ENCODE data around the gene DPEP1.

DNA sequence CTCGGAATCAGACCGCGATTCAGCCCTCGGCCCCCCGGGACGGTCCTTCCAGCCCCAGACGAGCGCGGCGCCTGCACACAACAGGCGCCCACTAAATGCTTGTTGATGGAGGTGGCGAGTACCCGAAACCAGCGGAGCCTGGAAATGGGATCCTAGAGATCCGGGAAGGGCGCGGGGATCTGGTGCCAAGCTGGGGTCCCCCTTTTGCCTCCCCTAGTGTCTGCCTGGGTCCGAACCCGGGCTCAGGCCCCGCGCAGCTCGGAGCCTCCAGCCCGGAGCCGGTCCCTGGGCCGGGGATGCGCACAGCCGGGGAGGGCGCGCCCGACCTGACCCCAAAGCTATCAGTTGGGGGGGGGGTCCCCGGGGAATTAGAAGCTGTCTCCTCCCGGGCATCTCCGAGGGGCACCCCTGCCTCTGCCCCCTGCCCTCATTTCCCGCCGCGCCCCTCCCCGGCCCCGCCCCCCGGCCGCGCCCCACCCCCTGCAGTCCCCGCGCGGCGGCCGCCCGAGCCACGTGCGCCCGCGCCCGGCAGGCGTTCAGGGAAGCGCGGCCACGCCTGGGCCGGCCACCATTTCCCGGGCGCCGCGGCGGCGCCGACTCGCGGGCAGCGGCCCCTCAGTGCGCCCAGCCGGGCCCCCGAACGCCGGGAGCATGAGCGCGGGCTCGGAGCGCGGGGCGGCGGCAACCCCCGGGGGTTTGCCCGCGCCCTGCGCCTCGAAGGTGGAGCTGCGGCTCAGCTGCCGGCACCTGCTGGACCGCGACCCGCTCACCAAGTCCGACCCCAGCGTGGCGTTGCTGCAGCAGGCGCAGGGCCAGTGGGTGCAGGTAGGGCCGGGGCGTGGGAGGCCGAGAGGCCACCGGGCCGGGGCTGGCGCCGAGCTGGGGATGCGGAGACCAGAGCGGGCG, 37.9 kb upstream of the DPEP1 start, which contains the start of gene CPNE7:
- no peak for TF ChIP-seq JUND (IDR thresholded peaks at IDR 0.05)
- TF ChIP-seq, protein P1, sequence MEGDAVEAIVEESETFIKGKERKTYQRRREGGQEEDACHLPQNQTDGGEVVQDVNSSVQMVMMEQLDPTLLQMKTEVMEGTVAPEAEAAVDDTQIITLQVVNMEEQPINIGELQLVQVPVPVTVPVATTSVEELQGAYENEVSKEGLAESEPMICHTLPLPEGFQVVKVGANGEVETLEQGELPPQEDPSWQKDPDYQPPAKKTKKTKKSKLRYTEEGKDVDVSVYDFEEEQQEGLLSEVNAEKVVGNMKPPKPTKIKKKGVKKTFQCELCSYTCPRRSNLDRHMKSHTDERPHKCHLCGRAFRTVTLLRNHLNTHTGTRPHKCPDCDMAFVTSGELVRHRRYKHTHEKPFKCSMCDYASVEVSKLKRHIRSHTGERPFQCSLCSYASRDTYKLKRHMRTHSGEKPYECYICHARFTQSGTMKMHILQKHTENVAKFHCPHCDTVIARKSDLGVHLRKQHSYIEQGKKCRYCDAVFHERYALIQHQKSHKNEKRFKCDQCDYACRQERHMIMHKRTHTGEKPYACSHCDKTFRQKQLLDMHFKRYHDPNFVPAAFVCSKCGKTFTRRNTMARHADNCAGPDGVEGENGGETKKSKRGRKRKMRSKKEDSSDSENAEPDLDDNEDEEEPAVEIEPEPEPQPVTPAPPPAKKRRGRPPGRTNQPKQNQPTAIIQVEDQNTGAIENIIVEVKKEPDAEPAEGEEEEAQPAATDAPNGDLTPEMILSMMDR (IDR thresholded peaks at IDR 0.05; ENCODE audit: low read depth, low read length, missing input control), result no peak
- TF ChIP-seq HNF4A (conservative IDR thresholded peaks at IDR 0.05), result no peak
- TF ChIP-seq EGR1 (IDR thresholded peaks at IDR 0.05; ENCODE audit: low read depth in 2 of 2), result no peak
- no peak for TF ChIP-seq RAD21 (IDR thresholded peaks at IDR 0.05)
- no peak for TF ChIP-seq YY1 (IDR thresholded peaks at IDR 0.05)
- TF ChIP-seq, protein P2, sequence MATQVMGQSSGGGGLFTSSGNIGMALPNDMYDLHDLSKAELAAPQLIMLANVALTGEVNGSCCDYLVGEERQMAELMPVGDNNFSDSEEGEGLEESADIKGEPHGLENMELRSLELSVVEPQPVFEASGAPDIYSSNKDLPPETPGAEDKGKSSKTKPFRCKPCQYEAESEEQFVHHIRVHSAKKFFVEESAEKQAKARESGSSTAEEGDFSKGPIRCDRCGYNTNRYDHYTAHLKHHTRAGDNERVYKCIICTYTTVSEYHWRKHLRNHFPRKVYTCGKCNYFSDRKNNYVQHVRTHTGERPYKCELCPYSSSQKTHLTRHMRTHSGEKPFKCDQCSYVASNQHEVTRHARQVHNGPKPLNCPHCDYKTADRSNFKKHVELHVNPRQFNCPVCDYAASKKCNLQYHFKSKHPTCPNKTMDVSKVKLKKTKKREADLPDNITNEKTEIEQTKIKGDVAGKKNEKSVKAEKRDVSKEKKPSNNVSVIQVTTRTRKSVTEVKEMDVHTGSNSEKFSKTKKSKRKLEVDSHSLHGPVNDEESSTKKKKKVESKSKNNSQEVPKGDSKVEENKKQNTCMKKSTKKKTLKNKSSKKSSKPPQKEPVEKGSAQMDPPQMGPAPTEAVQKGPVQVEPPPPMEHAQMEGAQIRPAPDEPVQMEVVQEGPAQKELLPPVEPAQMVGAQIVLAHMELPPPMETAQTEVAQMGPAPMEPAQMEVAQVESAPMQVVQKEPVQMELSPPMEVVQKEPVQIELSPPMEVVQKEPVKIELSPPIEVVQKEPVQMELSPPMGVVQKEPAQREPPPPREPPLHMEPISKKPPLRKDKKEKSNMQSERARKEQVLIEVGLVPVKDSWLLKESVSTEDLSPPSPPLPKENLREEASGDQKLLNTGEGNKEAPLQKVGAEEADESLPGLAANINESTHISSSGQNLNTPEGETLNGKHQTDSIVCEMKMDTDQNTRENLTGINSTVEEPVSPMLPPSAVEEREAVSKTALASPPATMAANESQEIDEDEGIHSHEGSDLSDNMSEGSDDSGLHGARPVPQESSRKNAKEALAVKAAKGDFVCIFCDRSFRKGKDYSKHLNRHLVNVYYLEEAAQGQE (IDR thresholded peaks at IDR 0.05), result no peak
- TF ChIP-seq, protein P3, sequence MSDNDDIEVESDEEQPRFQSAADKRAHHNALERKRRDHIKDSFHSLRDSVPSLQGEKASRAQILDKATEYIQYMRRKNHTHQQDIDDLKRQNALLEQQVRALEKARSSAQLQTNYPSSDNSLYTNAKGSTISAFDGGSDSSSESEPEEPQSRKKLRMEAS (IDR thresholded peaks at IDR 0.05), result no peak
- TF ChIP-seq, protein P4, sequence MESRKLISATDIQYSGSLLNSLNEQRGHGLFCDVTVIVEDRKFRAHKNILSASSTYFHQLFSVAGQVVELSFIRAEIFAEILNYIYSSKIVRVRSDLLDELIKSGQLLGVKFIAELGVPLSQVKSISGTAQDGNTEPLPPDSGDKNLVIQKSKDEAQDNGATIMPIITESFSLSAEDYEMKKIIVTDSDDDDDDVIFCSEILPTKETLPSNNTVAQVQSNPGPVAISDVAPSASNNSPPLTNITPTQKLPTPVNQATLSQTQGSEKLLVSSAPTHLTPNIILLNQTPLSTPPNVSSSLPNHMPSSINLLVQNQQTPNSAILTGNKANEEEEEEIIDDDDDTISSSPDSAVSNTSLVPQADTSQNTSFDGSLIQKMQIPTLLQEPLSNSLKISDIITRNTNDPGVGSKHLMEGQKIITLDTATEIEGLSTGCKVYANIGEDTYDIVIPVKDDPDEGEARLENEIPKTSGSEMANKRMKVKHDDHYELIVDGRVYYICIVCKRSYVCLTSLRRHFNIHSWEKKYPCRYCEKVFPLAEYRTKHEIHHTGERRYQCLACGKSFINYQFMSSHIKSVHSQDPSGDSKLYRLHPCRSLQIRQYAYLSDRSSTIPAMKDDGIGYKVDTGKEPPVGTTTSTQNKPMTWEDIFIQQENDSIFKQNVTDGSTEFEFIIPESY (IDR thresholded peaks at IDR 0.05), result no peak
- TF ChIP-seq, protein P5, sequence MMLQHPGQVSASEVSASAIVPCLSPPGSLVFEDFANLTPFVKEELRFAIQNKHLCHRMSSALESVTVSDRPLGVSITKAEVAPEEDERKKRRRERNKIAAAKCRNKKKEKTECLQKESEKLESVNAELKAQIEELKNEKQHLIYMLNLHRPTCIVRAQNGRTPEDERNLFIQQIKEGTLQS (IDR thresholded peaks at IDR 0.05), result no peak
- TF ChIP-seq RXRA (IDR thresholded peaks at IDR 0.05), result no peak
- TF ChIP-seq NR2F2 (IDR thresholded peaks at IDR 0.05), result no peak
- no peak for TF ChIP-seq GABPA (IDR thresholded peaks at IDR 0.05 in 1 of 2, conservative IDR thresholded peaks at IDR 0.05 in 1 of 2)
- TF ChIP-seq TAF1 (conservative IDR thresholded peaks at IDR 0.05), result no peak

Measured in liver (tissue), 3 donors.